ENCODE measurements around the gene NMRAL1.
A peak's percentile ranks its signal among the peaks of the same experiment; 100 is the strongest.

Gene NMRAL1

DNA sequence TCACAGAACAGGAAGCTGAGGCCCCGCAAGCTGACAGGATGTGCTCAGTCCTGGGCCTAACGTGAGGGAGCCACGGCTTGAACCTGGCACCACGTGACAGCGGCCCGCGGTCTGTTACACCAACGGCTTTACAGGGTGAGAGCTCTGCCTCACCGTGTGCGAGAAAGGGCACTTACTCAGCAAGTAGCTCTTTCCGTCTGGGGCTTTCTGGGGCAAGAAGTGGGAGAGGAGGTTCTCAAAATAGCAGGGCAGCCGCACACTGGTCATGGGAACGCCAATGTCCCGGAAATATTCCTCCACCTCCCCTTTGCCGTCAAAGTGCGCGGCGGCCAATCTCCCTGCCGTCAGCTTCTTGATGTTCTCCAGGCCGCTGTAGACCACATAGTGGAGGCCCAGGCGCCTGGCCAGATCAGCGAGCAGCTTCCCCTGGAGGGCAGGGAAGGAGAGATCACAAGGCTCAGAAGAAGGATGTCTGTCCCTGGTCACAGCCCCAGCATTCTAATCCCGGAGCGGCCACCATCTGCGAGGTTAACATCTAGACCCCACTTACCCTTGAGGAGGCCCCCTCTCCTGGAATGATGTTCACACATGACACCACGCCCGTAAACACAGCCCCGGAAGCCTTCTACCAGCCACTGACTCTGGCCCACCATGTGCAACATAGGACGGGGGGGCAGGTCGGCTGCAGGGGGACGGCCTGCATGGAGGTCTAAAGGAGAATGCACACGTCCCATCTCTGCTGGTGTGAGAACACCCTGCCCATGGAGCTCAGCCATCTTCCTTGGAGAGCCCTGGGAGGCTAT is 8.2 kb downstream of the NMRAL1 start:
- DNase-seq (ENCODE audit: low spot score), result peak; percentile 77

DNA sequence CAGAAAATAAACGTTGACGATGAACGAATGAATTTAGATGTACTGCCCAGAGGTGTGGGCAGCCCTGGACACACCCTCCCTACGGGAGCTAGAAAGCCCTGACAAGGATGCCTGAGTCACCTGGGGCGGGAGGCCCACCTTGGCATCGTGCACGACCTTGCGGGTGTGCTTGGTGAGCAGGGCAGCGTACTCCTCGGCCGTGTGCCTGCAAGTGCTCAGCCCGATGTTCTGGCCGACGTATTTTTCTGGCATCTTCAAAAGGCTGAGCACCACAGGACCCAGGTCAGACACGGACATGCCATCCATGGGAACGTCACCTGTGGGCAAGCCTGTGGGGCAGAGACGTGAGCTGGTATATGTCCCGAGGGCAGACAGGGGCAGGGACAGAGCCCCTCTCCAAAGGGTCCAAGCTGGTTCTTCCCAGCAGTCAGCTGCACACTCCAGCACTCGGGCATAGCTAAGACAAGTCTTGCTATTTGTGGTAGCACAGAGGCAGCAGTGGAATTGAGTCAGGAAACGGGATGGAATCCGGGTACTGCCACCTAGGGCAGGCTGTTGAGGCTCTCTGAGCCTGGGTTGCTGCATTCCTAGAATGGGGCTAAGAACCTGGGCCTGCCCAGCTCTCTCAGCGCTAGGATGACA is 10.8 kb downstream of the NMRAL1 start:
- no peak for DNase-seq (ENCODE audit: low spot score)

GRCh38 chr16:4461250-4462085 is 13.0 kb downstream of the NMRAL1 start:
- DNase-seq (ENCODE audit: low spot score), result no peak

GRCh38 chr16:4460936-4461249 is 13.5 kb downstream of the NMRAL1 start:
- no peak for DNase-seq (ENCODE audit: low spot score)

- DNase-seq (ENCODE audit: low spot score), result no peak
These were observed 18.5 kb downstream of the NMRAL1 start for GRCh38 chr16:4455951-4456350.

- no peak for DNase-seq (ENCODE audit: low spot score)
These were observed 19.3 kb downstream of the NMRAL1 start for GRCh38 chr16:4455081-4455480.

- no peak for DNase-seq (ENCODE audit: low spot score)
These were observed 19.8 kb downstream of the NMRAL1 start for GRCh38 chr16:4454623-4455022.

- no peak for DNase-seq (ENCODE audit: low spot score)
These were observed 21.8 kb downstream of the NMRAL1 start for GRCh38 chr16:4452674-4453073.

DNA sequence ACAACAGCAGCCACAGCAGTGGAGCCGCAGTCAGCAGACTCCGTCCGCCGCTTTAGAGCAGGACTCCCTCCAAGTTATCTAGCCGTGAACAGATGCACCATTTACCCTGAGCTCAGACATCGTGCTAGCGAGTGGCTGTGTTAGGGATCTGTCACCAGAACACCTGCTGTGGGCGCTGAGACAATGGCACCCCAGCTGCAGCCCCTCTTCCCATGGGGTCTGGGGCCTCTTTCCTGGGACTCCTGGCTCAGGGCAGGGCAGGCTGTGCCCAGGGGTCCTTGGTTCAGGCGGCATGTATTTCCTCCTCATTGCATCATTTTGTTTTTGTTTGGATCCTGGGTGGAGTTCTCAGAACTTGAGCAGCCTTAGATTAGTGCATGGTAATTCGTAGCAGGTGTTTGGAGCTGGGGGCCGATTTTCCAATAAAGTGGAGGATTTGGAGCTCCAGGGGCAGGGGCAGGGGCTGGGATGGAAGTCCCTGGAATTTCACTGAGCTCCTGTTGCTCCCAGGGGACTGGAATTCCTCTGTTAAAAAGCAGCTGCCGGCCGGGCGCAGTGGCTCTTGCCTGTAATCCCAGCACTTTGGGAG is 23.4 kb downstream of the NMRAL1 start:
- no peak for DNase-seq (ENCODE audit: low spot score)

- DNase-seq (ENCODE audit: low spot score), result no peak
These were observed 24.0 kb downstream of the NMRAL1 start for GRCh38 chr16:4450430-4450829.

- DNase-seq (ENCODE audit: low spot score), result no peak
These were observed 30.4 kb downstream of the NMRAL1 start for GRCh38 chr16:4443986-4444385.

DNA sequence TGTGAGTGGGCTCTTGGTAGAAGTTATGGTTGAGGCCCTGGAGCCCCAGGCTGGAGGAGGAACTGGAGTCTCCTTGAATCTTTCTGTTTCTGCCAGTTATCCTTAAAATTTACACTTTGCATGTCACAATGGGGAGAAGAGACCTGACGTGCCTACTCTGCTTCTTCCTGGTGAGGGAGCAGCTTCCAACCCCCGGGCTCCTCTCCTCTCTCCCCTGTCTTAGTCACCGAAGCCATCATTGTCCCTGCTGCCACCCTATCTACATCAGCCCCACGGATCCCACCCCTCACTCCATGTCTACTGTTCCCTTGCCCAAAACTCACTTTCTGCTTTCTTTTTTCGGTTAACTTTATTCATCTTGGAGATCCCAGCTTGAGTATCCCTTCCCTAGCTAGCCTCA is 31.2 kb downstream of the NMRAL1 start:
- DNase-seq (ENCODE audit: low spot score), result no peak

DNA sequence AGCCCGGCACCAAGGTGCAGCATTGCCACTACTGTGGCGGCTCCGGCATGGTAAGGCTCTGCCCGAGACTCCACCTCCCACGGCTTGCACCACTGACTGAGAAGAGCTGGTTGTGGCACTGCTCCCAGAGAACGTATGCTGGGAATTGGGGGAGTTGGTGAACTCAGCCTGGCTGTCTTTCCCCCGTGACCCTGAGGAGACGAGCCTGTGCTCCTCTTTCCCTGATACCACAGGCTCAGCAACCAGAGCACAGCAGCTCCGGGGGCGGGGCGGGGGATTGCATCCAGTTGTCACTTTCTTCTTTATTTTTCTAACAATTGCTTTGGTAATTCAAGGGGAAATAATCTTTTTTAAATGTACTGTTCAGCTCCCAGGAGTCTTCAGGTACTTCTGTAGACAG is 32.1 kb downstream of the NMRAL1 start:
- no peak for DNase-seq (ENCODE audit: low spot score)

DNA sequence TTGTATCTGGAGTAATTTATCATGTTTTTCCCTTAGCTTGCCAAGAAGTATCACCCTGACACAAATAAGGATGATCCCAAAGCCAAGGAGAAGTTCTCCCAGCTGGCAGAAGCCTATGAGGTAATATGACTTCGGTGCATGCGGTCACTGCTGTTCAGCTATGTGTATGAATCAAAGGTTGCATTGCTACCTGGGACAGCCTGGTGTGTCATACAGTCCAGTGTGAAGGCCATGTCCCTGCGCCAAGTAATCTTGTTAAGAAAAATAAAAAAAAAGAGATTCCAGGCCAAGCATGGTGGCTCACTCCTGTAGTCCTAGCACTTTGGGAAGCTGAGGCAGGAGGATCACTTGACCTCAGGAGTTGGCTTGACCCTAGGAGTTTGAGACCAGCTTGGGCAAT is 37.1 kb downstream of the NMRAL1 start:
- no peak for DNase-seq (ENCODE audit: low spot score)

GRCh38 chr16:4435337-4436067 is 38.9 kb downstream of the NMRAL1 start:
- no peak for DNase-seq (ENCODE audit: low spot score)

DNA sequence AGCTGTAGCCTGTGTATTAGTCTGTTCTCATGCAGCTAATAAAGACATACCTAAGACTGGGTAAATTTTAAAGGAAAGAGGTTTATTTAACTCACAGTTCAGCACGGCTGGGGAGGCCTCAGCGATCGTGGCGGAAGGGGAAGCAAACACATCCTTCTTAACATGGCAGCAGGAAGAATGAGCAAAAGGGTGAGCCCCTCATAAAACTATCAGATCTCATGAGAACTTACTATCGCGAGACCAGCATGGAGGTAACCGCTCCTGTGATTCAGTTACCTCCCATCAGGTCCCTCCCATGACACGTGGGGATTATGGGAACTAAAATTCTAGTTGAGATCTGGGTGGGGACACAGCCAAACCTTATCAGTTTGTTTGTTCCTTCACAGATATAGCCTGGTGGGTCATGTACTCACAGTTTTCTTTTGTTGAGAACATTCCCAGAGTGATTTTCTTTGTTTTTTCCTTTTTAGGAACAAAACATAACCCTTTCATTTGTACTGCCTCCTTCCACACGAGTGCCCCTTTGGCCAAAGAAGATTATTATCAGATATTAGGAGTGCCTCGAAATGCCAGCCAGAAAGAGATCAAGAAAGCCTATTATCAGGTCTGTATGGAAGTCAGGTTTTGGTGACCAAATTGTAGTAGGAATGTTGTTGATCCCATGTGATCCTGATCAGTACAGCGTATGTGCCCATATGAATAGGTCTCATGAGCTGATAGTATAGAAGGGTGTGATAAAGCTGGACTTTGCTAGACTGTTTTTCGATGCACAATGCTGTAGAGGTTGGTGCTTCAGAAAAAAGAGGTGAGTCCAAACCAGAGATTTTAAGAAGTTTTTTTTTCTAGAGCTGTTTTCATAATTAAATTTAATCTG is 40.3 kb downstream of the NMRAL1 start:
- no peak for DNase-seq (ENCODE audit: low spot score)

DNA sequence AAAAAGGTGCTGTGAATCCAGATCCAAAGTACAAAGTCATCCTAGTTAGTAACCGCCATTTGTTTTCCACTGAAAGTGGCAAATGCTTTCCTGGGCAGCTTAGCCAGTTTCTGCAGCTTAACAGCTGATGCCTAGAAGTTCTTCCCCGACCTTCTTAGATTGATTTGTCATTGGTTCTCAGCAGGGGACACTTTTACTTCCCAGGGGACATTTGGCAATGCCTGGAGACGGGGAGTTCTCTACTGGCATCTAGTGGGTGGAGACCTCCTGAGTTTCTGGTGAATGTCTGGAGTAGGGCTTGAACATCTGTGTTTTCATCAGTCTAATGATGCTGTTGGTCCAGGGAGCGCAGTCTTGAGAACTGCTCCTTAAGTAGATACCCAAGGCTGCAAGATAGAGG is 41.2 kb downstream of the NMRAL1 start:
- DNase-seq (ENCODE audit: low spot score), result no peak

- no peak for DNase-seq (ENCODE audit: low spot score)
These were observed 43.4 kb downstream of the NMRAL1 start for GRCh38 chr16:4431023-4431422.

DNA sequence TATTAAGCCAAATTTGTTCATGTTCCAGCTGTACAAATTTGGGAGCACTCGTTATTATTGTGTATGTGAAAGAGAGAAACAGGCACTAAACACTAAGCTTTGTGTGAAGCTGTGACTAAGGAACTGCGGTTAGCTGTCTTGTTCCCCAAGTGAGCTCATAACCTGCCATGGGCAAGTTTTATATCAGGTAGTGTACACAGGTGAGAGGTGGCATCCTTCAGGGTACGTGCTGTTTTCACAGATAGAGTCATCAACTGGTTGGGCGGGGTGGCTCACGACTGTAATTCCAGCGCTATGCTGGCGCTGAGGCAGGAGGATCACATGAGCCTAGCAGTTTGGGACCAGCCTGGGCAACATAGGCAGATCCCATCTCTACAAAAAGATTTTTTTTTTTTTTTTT is 45.9 kb downstream of the NMRAL1 start:
- DNase-seq (ENCODE audit: low spot score), result no peak

DNA sequence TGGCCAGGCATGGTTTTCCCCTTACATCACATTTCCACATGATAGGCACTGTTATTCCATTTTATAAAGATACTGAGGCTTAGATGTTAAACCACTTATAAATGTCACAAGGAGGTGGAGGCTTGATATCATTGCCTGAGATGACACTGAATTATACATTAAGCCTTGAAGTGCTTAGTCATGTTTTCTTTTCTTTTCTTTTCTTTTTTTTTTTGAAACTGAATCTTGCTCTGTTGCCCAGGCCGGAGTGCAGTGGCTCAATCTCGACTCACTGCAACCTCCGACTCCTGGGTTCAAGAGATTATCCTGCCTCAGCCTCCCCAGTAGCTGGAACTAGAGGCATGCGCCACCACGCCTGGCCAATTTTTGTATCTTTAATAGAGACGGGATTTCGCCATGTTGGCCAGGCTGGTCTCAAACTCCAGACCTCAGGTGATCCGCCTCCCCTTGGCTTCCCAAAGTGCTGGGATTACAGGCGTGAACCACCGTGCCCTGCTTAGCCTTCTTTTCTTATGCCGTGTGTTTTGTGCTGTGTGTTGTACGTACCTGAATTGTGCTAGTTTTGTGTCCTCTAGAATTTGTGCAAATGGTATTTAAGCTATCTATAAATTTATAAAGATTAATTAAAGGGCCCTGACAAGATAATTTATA is 47.6 kb downstream of the NMRAL1 start:
- DNase-seq (ENCODE audit: low spot score), result no peak
